GM18951 (cell line): Measurements from ENCODE around the gene SQOR.
A peak's percentile ranks its signal among the peaks of the same experiment; 100 is the strongest.

Experiments used
- POLR2A ChIP-seq: IDR thresholded peaks from 4 replicates; pipeline ENCODE4 v1.6.1; 2011; ENCODE audit warnings: mild to moderate bottlenecking; ENCODE audit not compliant: insufficient read length, insufficient read depth; ENCODE audit errors: extremely low read depth
- in situ Hi-C: fragments of 300-500 bp; cut with MboI; formaldehyde crosslinking; loops from one replicate; pipeline ENCODE4 v1.12.0; 2022; ENCODE audit warnings: low sequenced_read_pairs, mixed read lengths, inconsistent platforms; ENCODE audit not compliant: unreplicated experiment

Gene SQOR

DNA sequence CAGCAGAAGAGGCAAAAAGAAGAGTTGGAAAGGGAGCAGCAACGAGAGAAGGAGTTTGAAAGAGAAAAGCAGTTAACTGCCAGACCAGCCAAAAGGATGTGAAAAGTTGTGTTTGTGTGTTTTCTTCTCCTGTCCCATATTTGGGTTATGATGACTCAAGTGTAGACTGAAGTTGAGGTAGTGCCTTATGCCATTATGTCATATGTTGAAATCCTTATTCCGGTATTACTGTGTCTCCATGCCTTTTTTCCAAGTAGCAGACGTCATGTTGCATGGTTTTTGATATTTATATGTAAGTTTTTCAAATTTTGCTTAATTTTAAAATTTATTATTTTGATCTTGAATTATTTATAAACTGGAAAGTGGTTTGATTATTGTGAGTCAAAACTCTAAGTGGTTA lies 28.4 kb upstream of the SQOR start:
- in situ Hi-C loops, result no loop called here

DNA sequence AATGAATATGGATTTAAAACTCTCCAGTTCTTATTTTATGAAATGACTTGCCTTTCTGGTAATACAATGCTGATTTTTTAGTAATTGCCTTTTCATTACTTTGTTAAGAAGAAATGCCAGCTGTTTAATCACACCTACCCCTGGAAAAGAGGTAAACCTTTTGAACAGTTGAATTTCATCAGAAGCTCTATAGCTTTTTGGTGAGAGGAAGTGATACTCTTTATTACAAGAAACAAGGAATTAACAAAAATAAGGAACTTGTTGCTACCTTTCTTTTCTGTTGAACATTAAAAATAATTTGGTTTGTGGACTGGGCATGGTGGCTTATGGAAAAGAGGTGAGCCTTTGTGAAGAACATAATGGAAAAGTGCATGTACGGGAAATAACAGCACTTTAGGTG lies 28.0 kb upstream of the SQOR start:
- no peak for TF ChIP-seq POLR2A
- in situ Hi-C loops, result no loop called here

More for the DNA sequence above, 28.4 kb upstream of the SQOR start:
- no peak for TF ChIP-seq POLR2A

GRCh38 chr15:45611305-45611704 lies 23.5 kb upstream of the SQOR start:
- no peak for TF ChIP-seq POLR2A
- in situ Hi-C loops, result loop anchor here (5.0 kb wide), 1 partner anchor 154 kb away; no protein-coding TSS in a partner anchor

DNA sequence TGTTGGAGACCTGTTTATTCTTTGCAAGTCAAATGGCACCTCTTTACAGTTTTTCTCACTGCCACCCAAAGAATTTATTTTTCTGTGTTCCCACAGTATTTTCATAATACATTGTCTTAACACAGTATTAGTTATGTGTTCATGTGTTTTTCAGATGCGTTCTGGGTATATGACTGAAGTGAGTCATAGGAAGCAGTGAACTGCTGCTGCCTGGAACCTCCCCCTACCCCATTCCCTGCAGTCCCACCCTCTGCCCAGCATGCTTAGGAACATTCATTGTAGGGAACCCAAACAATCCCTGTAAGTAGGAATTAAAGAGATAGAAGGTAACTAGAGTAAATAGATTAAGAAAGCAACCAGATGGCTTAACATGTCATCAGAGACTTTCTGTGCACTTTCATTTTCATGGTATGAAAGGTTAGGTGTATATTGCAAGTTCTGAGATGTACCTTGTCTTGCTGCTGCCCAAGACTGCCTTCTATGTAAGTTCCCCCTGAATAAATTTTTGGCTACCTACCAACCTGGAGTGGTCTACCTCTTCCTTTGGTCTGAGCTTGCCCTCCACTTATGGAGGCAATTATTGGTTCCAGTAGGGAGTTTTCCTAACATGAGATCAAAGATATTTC lies 21.9 kb upstream of the SQOR start:
- TF ChIP-seq POLR2A, result no peak
- in situ Hi-C loops, result loop anchor here (5.0 kb wide), 1 partner anchor 156 kb away; no protein-coding TSS in a partner anchor

DNA sequence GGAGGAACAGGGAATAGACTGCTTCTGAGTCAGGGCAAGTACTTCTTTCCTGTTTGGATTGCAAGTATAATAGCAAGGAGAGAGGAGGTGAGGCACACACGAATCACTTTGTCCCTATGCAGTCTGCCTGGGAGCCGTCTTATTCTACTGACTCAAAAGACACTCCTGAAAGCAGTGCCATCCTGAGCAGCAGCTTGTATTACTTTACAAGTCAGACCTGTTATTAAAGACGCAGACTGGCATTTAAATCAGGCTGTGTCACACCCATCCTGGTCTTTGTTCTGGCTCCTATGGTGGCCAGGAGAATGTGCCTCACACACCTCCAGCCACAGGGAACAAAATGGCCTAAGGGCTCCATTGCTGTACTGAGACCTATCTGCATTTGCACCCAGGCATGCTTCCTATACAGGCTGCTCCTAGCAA lies 17.9 kb upstream of the SQOR start:
- no peak for TF ChIP-seq POLR2A

GRCh38 chr15:45618813-45619212 lies 16.0 kb upstream of the SQOR start:
- TF ChIP-seq POLR2A, result no peak
- in situ Hi-C loops, result no loop called here

More for the DNA sequence above, 17.9 kb upstream of the SQOR start:
- in situ Hi-C loops, result no loop called here

DNA sequence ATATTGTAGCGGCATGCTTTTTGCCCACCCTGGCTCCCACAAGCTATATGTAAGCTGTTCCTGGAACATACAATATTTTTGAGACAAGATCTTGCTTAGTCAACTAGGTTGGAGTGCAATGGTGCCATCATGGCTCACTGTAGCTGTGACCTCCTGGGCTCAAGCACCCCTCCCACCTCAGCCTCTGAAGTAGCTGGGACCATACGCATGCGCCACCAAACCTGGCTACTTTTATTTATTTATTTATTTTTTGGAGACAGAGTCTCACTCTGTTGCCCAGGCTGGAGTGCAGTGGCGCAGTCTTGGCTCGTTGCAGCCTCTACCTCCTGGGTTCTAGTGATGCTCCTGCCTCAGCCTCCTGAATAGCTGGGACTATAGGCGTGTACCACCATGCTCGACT lies 6.7 kb upstream of the SQOR start:
- TF ChIP-seq POLR2A, result no peak
- in situ Hi-C loops, result no loop called here

- in situ Hi-C loops, result no loop called here
- TF ChIP-seq POLR2A, result no peak
These were observed 3.7 kb upstream of the SQOR start for GRCh38 chr15:45630917-45631691.

- in situ Hi-C loops, result no loop called here
- TF ChIP-seq POLR2A, result no peak
These were observed 3.1 kb upstream of the SQOR start for GRCh38 chr15:45631776-45632175.

DNA sequence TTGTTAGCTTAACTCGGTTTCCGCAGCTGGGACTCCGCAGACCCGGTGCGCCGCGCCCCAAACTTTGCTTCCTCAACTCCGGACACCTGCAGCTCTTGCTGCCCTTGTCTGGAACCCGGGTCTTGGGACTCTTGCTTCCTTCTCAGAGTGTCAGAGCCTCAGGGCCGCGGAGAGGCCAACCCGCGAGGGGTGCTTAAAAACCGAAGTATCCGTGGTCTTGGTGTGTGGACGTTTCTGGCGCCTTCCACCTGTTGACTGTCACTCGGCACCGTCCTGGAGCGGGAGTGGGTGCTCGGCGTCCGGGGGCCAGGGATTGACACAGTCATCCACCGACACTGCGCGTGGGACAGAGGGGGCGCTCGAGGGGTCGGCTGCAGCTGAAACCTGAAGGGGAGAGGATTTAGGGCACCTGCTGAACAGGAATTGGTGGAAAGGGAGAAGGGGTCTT lies 386 bp downstream of the SQOR start:
- in situ Hi-C loops, result no loop called here
- no peak for TF ChIP-seq POLR2A

DNA sequence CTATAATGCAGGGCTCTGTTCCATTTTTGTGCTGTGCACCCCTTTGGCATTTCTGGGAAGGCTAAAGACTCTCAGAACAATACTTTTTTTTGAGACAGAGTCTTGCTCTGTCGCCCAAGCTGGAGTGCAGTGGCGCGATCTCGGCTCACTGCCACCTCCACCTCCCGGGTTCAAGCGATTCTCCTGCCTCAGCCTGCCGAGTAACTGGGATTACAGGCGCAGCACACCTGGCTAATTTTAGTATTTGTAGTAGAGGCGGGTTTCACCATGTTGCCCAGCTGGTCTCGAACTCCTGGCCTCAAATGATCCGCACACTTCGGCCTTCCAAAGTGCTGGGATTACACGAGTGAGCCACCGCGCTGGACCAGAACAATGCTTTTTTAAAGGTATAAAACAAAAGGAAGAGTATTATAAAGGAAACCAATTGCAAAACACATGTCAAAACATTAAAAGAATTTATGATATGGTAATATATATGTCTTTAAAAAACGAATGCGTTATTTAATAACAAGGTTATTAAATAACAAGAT lies 999 bp downstream of the SQOR start:
- in situ Hi-C loops, result no loop called here
- no peak for TF ChIP-seq POLR2A

DNA sequence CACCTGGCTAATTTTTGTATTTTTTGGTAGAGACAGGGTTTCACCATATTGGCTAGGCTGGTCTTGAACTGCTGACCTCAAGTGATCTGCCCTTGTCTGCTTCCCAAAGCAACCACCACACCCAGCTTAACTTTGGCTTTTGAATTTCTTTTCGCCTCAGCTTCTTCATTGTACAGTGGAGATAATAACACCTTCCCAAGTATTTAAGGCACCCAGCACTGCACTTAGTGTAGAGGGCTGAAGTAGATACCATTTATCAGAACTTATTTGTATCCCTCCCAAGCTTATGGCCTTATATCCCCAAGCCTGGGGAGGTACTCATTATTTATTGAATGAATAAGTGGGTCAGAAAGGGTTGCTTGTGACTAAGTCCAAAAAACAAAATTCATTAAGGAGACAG lies 2.3 kb downstream of the SQOR start:
- TF ChIP-seq POLR2A, result no peak
- in situ Hi-C loops, result no loop called here

- TF ChIP-seq POLR2A, result peak; percentile 25
- in situ Hi-C loops, result no loop called here
These were observed 2.8 kb downstream of the SQOR start for GRCh38 chr15:45637552-45638033.
